ENCODE results near the gene FDXR. TPM values are rescaled to one million over a fixed set of nuclear protein-coding genes. Genes with fewer than 3 reads are reported as not detected.

Gene FDXR
- total RNA-seq, 2 experiments from 2014 or later: 20.0 to 24.3 TPM

- POLR2A ChIA-PET: no interaction called here
- DNase-seq: no peak
- CTCF ChIA-PET: interaction anchor here (2.0 kb wide), 1 partner anchor 24 kb away, joined by 6 read pairs; no protein-coding TSS in a partner anchor
- TF ChIP-seq CTCF (IDR thresholded peaks at IDR 0.05): no peak
- Mint-ChIP-seq H3K4me3 (no peak overlapping the region), H3K27ac (no peak overlapping the region), H3K9me3 (no peaks in the 10 kb centered on the region), H3K36me3 (ENCODE audit: low read depth) (peaks cover 14% of the 10 kb centered on the region), H3K4me1 (ENCODE audit: low read depth) (no peaks in the 10 kb centered on the region), H3K27me3 (no peaks in the 10 kb centered on the region)
- no peak for ATAC-seq
- intact Hi-C loops (cut with micrococcal nuclease): no loop called here
Observed at GRCh38 chr17:74815067-74815466, 57.7 kb downstream of the FDXR start.

- CTCF ChIA-PET: interaction anchor here (1.2 kb wide), 1 partner anchor 23 kb away, joined by 4 read pairs; no protein-coding TSS in a partner anchor
- H3K27me3 Mint-ChIP-seq: no peaks in the 10 kb centered on the region
- ATAC-seq (no peak), DNase-seq (peak; percentile 12)
- TF ChIP-seq CTCF (IDR thresholded peaks at IDR 0.05): no peak
- no peak overlapping the region for H3K4me3 Mint-ChIP-seq
- H3K4me1 Mint-ChIP-seq (ENCODE audit: low read depth): no peaks in the 10 kb centered on the region
- POLR2A ChIA-PET: no interaction called here
- H3K27ac Mint-ChIP-seq: no peak overlapping the region
- intact Hi-C loops (cut with micrococcal nuclease): no loop called here
- no peaks in the 10 kb centered on the region for H3K9me3 Mint-ChIP-seq
- H3K36me3 Mint-ChIP-seq (ENCODE audit: low read depth): peaks cover 14% of the 10 kb centered on the region
Observed at GRCh38 chr17:74814453-74814852, 58.3 kb downstream of the FDXR start.

Other genes starting within 250 kb of the FDXR start
- gene CD300E, start 249.3 kb downstream of the FDXR start, total RNA-seq: not detected
- gene CD300LF, start 160.1 kb downstream of the FDXR start, total RNA-seq: not detected
- gene RAB37, start 135.7 kb downstream of the FDXR start, total RNA-seq: 1 to 10 TPM; 6.6 to 6.7 TPM
- gene NHERF1, start 124.4 kb downstream of the FDXR start, total RNA-seq: 100 to 1,000 TPM; 143 to 150 TPM
- gene NAT9, start 96.6 kb downstream of the FDXR start, total RNA-seq: 10 to 100 TPM; 35.5 to 42.4 TPM
- gene GRIN2C, start 13.1 kb downstream of the FDXR start, total RNA-seq: not detected
- not detected for gene FADS6, start 20.6 kb upstream of the FDXR start, total RNA-seq
- gene USH1G, start 50.3 kb upstream of the FDXR start, total RNA-seq: not detected
- not detected for gene OTOP2, start 51.3 kb upstream of the FDXR start, total RNA-seq
- gene OTOP3, start 62.9 kb upstream of the FDXR start, total RNA-seq: not detected
- 1 to 10 TPM; 1.4 to 1.7 TPM for gene HID1, start 99.8 kb upstream of the FDXR start, total RNA-seq
- under 1 TPM; 0.59 to 0.94 TPM for gene CDR2L, start 114.6 kb upstream of the FDXR start, total RNA-seq
- gene MRPL58, start 139.7 kb upstream of the FDXR start, total RNA-seq: 10 to 100 TPM; 53.6 to 62.4 TPM
- gene ATP5PD, start 174.0 kb upstream of the FDXR start, total RNA-seq: 100 to 1,000 TPM; 177 to 183 TPM
- gene KCTD2, start 174.2 kb upstream of the FDXR start, total RNA-seq: 10 to 100 TPM; 10.5 to 11.4 TPM
- 1 to 10 TPM; 2.0 to 2.8 TPM for gene SLC16A5, start 215.0 kb upstream of the FDXR start, total RNA-seq
- 1 to 10 TPM; 5.4 TPM for gene ARMC7, start 237.0 kb upstream of the FDXR start, total RNA-seq

Measured in activated CD8-positive, alpha-beta T cell treated with anti-CD3 and anti-CD28 coated beads for 36 hours (primary cell).